Nephron progenitor cell (in vitro differentiated cells): ENCODE results near the gene PRRG1.
"Not testable (repeated sequence)": the region's sequence is repeated elsewhere in the genome, so short reads cannot be mapped to it uniquely, and the experiment has no call there.

Source experiments
- DNase-seq: peaks from one replicate; pipeline ENCODE4 v3.0.0; 2021
- H3K27ac Mint-ChIP-seq: 2 replicates; pipeline ENCODE4 v1.8.0; 2021; ENCODE audit warnings: mild to moderate bottlenecking, moderate library complexity, mixed read lengths
- H3K27me3 Mint-ChIP-seq: 2 replicates; pipeline ENCODE4 v1.8.0; 2021; ENCODE audit warnings: mild to moderate bottlenecking, low read depth, mixed read lengths; ENCODE audit not compliant: poor library complexity
- H3K36me3 Mint-ChIP-seq: 2 replicates; pipeline ENCODE4 v1.8.0; 2021; ENCODE audit warnings: low read depth, mixed read lengths
- H3K4me1 Mint-ChIP-seq: 2 replicates; pipeline ENCODE4 v1.8.0; 2021; ENCODE audit warnings: mixed read lengths
- H3K4me3 Mint-ChIP-seq: 2 replicates; pipeline ENCODE4 v1.8.0; 2021; ENCODE audit warnings: mild to moderate bottlenecking, moderate library complexity, mixed read lengths
- H3K9me3 Mint-ChIP-seq: 2 replicates; pipeline ENCODE4 v1.8.0; 2021; ENCODE audit warnings: mild to moderate bottlenecking, moderate library complexity, mixed read lengths
- TF ChIP-seq, protein P1 (sequence below): fragments of 200-600 bp; sonication (generic); IDR thresholded peaks from 2 replicates; pipeline ENCODE4 v1.5.0; 2021; ENCODE audit warnings: antibody characterized with exemption

Gene PRRG1

DNA sequence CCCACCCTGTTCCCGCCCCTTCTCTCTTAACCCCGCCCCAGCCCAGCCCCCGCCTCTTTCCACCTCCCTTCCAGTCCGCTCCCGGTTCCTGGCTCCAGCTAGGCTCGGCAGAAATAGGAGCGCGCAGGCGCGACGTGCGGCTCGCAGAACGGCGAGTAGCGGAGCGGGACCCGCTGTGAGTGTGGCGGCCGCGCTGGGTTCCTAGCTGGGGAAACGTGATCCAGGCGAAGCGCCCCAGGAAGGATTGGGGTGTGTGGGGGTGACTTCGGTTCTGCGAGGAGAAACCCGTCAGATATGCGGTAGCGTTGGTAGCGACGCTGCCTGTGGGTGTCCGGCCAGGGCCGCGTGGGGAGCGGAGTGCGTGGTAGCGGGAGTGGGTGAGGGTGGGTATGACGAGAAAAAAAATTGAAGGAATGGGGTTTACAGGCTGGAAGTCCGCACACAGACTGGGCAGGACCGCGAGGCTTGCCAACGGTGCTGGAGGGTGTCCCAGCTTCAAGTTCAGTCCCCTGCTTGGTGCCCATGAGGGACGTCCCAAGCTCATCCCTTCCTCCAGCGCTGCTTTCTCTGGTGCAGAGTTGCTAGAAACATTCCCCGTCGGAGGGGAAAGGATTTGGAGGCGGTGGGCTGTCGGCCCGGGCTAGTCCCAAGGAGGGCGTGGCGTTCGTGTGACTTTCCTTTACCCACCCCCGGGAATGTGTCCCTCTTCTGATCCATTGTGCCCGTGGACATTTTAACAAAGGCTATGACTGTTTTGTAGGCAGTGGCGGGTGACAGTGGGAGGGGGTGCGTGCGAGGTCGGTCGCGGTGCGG lies at the start of gene PRRG1:
TSS of gene PRRG1 (plus strand) at position 144 of the 813 bp plus-strand sequence. CDS start 56,886 bp downstream, outside the sequence.
- peak within 1 kb of the TSS; percentile 73 for H3K27ac Mint-ChIP-seq
- peak; percentile 81 for DNase-seq
- H3K4me3 Mint-ChIP-seq: peak within 1 kb of the TSS; percentile 91
- peaks cover 11% of the 10 kb centered on the region for H3K4me1 Mint-ChIP-seq
- H3K27me3 Mint-ChIP-seq: peaks cover 4% of the 10 kb centered on the region
- peaks cover 19% of the 10 kb centered on the region for H3K9me3 Mint-ChIP-seq
- peaks cover under 1% of the 10 kb centered on the region for H3K36me3 Mint-ChIP-seq
- TF ChIP-seq, protein P1, sequence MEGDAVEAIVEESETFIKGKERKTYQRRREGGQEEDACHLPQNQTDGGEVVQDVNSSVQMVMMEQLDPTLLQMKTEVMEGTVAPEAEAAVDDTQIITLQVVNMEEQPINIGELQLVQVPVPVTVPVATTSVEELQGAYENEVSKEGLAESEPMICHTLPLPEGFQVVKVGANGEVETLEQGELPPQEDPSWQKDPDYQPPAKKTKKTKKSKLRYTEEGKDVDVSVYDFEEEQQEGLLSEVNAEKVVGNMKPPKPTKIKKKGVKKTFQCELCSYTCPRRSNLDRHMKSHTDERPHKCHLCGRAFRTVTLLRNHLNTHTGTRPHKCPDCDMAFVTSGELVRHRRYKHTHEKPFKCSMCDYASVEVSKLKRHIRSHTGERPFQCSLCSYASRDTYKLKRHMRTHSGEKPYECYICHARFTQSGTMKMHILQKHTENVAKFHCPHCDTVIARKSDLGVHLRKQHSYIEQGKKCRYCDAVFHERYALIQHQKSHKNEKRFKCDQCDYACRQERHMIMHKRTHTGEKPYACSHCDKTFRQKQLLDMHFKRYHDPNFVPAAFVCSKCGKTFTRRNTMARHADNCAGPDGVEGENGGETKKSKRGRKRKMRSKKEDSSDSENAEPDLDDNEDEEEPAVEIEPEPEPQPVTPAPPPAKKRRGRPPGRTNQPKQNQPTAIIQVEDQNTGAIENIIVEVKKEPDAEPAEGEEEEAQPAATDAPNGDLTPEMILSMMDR: no peak

DNA sequence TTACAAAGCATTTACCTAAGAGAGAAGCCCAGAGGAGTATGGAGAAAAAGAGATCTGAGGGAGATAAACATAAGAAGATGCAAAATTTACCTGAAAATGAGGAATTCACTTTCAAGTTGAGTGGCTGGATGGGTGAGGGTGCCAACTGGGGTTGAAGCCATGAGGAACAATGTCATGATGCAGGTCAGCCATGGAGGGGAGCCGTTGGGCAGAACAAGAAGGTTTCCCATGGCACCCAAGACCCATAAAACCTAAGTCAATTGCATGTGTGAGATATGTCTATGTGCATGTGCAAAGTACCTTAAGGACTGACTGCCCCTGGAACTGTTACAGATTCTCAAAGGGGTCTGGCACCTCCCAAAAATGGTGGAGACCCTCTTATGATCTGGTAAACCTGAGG lies 46.6 kb upstream of the PRRG1 start:
- peaks cover 41% of the 10 kb centered on the region for H3K9me3 Mint-ChIP-seq
- H3K27ac Mint-ChIP-seq: no peak overlapping the region
- no peak for DNase-seq
- no peak overlapping the region for H3K4me3 Mint-ChIP-seq
- no peaks in the 10 kb centered on the region for H3K36me3 Mint-ChIP-seq
- TF ChIP-seq, protein P1: no peak
- no peaks in the 10 kb centered on the region for H3K27me3 Mint-ChIP-seq
- no peaks in the 10 kb centered on the region for H3K4me1 Mint-ChIP-seq

- H3K36me3 Mint-ChIP-seq, DNase-seq: not testable (repeated sequence)
These were observed 43.9 kb upstream of the PRRG1 start for GRCh38 chrX:37305238-37305637.

GRCh38 chrX:37314531-37314930 lies 34.6 kb upstream of the PRRG1 start:
- H3K36me3 Mint-ChIP-seq: no peaks in the 10 kb centered on the region
- no peaks in the 10 kb centered on the region for H3K27me3 Mint-ChIP-seq
- peaks cover 21% of the 10 kb centered on the region for H3K9me3 Mint-ChIP-seq
- no peaks in the 10 kb centered on the region for H3K4me1 Mint-ChIP-seq
- H3K4me3 Mint-ChIP-seq: no peak overlapping the region
- no peak overlapping the region for H3K27ac Mint-ChIP-seq
- TF ChIP-seq, protein P1: no peak
- no peak for DNase-seq

More at GRCh38 chrX:37305238-37305637, 43.9 kb upstream of the PRRG1 start:
- peaks cover 38% of the 10 kb centered on the region for H3K9me3 Mint-ChIP-seq
- not testable (repeated sequence) for H3K27me3 Mint-ChIP-seq, H3K4me1 Mint-ChIP-seq, H3K27ac Mint-ChIP-seq, H3K4me3 Mint-ChIP-seq

- no peaks in the 10 kb centered on the region for H3K4me1 Mint-ChIP-seq
- H3K27ac Mint-ChIP-seq: no peak overlapping the region
- no peaks in the 10 kb centered on the region for H3K27me3 Mint-ChIP-seq
- no peak for DNase-seq
- H3K9me3 Mint-ChIP-seq: peaks cover 18% of the 10 kb centered on the region
- no peaks in the 10 kb centered on the region for H3K36me3 Mint-ChIP-seq
- TF ChIP-seq, protein P1: no peak
- no peak overlapping the region for H3K4me3 Mint-ChIP-seq
These were observed 33.5 kb upstream of the PRRG1 start for GRCh38 chrX:37315511-37316248.

GRCh38 chrX:37320541-37321203 lies 28.5 kb upstream of the PRRG1 start:
- DNase-seq: no peak
- TF ChIP-seq, protein P1: no peak
- H3K27ac Mint-ChIP-seq: no peak overlapping the region
- no peaks in the 10 kb centered on the region for H3K36me3 Mint-ChIP-seq
- H3K27me3 Mint-ChIP-seq: no peaks in the 10 kb centered on the region
- no peaks in the 10 kb centered on the region for H3K4me1 Mint-ChIP-seq
- H3K9me3 Mint-ChIP-seq: peaks cover 23% of the 10 kb centered on the region
- no peak overlapping the region for H3K4me3 Mint-ChIP-seq
